AG20443 (cell line): ENCODE measurements around the gene ZBTB38.

Experiments
- DNase-seq: peaks from one replicate; pipeline ENCODE4 v3.0.0; 2012; ENCODE audit warnings: low spot score, mixed read lengths

ZBTB38 gene

DNA sequence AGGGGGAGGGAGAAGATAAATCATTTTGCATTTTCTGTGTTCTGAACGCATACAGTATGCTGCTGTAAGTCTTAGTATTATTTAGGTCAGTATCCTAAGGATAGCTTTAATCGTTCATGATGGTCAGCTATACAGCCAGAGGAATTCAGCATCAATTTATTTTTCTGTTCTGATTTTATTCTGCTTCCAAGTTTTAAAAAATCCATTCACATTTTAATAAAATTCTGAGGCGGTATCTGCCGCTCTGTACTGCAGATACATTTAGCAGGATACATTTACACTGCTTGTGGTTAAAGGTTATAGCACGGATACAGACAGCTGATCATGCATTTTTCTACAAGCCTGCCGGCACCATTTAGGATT is 17.8 kb downstream of the ZBTB38 start:
- no peak for DNase-seq

DNA sequence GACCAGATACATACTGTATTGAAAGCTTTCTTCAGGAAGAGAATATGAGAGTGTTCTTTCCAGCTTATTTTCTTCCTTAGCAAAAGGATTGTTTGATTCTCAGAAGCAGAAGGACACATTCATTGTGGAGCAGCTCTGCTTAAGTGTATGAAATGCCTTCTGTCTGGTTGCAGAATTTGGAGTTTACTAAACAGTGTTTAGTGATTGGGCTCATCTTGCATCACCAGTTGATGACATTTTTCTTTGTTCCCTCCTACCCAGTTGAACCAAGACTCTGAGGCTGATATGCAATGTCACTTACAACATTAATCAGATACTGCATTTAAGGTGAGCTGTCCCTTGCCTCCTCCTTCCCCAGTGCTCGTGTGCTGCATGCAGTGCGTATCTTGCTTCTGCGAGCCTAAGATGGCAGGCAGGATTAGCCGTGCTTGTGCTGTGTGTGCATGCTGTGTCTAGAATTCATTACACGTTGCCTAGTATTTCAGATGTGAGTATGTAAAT is 18.4 kb downstream of the ZBTB38 start:
- no peak for DNase-seq

DNA sequence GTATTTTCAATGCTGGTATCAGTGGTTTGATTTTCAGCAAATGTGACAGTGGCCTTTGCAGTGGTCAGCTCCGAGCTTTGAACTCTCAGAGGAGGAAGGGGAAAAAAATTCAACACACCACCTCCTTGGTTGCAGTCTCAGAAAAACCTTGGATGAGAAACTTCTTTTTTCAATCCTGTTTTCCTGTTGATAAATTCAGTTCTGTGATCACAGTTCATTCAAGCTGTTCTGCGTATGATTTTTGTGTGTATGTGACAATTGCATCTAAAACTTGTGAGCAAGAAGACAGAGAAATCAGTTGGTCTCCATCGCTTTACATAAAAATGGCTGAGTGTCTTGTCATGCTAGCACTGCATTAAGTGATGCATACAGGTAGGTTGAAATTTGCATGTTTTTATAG is 19.2 kb downstream of the ZBTB38 start:
- DNase-seq, result no peak

DNA sequence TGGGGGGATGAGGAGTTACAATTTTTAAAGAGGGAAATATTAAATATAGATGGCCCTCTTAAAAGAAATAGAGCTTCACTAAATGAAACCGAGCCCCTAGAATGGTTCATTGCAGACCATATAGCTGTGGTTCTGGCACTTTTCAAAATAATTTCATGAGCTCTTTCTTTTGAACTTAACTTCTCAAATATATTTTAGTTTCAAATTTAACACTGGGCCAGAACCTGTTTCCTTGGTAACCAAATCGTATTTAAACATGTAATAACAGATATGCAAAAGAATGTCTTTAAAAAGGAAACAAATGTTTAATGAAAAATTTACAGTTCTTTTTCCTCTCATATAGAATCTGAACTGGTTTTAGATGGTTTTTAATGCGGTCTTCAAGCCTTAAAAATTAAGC is 20.1 kb downstream of the ZBTB38 start:
- DNase-seq, result no peak

DNA sequence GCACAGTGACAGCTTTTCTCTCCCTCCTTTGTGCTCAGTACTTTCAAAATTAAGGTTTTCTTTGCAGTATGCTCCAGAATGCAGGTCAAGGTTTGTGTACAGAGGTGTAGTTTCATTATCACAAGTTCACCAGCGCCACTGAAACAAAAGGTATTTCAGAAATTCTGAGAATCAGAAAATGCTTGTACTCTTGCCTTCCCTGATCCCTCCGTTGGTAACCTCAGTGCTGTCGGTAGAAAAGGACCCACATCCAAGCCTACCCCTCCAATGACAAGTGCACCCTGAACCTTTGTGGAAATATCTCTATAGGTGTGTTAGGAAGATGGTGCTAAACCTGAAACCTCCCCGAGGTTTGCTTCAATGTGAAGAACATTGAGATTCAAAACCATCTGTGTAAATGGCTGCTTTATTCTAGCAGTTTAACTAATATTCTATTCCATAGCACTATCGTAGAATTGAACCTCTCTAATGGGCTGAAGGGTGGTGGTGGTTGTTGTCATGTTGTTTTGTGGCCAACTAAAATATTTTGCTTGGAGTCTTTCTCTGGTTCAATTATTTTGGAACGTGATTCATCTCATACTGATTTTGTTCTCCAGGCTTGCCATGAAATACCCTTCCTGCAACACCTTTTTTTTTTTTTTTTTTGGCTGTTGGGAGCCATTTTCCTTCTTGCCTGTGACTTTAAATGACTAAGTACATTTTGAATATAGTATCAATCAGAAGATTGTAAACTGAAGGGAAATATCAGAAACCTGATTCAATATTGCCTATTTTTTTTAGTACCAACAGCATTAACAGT is 20.7 kb downstream of the ZBTB38 start:
- DNase-seq, result no peak

DNA sequence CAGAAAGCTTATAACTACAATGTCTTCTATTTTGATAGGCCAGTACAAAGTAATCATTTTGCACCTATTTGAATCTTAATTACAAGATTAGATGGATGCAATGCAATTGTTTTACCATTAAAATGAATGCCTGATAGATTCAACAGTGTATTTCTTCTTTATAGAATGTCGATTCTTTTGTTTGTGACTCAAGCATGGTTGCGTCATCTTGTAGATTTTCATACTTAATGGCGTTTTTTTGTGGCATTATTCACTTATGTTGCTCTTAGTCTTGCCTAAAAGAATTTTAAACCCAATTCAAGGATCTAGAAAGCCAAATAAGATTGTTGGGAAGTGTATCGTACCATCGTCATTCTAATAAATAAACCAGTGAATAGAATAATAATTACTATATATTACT is 21.4 kb downstream of the ZBTB38 start:
- DNase-seq, result no peak

DNA sequence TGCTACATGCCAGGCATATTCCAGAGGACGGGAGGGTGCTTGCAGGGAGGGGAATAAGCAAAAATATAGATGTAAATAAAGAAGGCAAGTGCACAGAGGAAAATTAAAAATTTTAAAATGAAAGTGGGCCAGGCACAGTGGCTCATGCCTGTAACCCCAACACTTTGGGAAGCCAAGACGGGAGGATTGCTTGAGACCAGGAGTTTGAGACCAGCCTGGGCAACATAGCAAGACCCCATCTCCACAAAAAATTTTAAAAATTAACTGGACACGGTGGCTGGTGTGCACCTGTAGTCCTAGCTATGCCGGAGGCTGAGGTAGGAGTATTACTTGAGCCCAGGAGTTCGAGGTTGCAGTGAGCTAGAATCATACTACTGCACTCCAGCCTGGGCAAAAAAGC is 22.4 kb downstream of the ZBTB38 start:
- no peak for DNase-seq

DNA sequence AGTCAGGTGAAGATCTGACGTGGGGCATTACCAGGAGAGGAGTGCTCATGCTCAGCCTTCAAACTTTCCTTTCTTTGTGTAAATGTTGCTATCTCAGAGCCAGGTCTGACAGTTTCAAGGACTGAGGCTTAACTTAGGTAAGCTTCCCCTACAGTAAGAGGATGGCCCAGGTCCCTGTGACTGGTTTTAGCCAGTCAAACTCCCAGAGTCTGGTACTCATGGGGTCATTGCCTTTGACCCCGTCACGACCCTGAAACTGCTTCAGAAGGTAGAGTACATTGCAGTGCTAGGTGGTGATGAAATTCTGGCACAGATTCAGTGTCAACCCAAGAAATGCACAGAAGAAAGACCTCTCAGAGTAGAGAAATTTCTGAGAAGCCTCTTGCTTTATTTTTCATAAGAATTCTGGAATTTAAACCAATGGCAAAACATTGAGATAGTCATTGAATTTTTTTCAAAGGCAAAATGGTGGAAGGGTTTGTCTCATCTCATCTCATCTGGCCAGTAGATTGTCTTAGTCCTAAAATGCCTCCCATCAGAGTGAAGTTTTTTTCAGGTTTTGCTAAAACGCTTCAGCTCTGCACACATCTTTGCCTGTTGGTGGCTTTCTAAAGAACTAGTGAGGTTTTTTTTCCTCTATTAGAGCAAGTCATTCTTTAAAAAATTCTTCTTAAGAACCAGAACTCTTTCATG is 23.1 kb downstream of the ZBTB38 start:
- no peak for DNase-seq

DNA sequence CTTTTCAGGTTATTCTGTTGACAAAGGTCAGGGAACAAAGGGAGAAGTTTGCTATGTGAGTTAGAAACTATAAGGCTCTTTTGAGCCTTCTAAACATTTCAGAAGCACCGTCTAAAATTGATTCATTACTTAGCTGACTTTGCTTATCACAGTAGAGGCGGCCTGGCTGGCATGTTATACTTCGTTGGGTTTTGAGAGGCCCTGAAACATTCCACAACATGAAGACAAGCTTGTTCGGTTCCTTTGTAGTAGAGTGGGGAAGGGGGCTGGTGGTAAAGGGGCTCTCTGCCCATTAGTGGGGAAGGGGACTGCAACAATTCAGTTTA is 23.6 kb downstream of the ZBTB38 start:
- DNase-seq, result no peak

DNA sequence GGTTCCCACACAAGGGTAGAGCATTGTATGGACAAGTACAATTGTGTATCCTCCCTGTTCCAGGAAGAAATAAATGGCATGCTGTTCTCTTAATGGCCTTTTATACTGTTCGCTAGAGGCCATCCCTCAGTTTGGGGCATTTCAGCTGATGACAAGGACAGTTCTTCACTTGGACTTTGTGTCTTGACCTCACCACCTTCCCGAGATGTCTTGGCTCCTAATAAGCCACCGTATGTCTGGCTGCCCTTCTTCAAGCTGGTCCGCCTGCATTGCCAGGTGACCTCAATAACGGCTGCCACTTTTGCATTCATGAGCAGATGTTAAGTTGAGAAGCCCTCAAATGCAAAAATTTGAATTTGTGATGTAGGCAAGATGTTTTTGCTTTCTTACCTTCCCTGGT is 24.1 kb downstream of the ZBTB38 start:
- DNase-seq, result no peak

DNA sequence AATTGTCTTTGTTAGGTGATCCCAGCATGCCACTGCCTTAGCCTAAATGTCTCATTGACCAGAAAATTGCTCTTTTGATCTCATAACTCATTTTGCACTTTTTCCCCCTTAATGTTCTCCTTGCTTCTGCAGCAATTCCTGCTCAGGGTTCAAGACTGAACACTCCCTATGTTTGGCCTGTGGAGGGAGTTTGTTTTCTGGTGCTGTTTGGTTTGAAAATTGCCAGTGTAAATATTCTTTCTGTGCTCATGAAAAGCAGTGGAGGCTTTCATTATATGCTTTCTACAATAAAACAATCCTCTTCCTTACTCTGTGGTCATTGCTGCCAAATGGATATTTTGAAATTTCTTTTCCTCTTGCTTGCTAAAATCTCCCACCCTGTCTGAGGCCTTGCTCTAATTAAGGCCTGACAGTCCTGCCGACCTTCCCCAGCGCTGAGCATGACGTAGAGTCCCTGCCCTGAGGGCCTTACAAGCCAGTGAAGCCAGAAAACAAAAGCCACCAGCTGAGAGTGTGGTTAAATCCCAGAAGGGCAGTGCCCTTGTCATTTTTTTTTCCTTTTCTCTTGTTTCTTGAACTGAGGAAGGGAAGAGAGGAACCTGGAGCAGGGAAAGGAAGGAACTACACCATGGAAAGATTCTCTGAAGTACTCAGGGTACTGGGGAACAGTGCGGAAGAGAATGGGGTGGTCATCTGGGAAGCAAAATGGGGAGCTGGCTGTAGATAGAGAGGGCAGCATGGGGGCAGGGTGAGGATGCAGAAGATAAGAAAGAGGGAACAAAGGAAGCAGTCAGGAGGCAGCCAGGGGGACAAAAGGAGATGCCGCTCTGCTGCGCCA is 24.8 kb downstream of the ZBTB38 start:
- DNase-seq, result peak; percentile 58

DNA sequence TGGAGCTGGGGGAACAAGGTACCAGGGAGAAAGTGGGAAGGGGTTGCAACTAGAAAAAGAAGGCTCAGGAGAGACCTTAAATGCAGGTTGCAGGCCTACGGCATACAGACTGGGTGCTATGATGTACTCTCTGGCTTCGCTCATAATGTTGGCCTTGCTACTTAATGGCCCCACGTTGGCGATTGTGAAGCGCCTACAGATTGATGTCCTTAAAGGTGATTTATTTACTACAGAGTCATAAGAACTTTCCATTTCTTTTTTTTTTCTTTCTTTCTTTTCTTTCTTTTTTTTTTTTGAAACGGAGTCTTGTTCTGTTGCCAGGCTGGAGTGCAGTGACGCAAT is 25.4 kb downstream of the ZBTB38 start:
- no peak for DNase-seq

DNA sequence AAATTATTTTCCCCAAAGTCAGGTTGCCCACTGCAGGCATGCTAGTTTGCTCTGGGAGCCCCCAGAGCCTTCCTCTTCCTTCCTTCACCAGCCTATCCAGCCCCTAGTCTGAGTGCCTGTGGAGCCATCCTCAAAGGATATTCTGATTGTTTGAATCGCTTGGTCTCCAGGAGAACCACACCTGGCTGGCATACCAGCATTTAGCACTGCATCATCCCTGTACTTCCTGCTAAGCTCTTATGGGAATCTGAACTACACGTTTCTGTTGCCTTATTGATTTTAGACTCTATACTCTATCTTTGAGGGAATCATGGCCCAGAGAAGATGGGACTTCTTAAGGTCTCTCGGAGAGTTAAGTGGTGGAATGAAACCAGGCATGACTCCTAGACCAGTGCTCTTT is 26.3 kb downstream of the ZBTB38 start:
- no peak for DNase-seq

DNA sequence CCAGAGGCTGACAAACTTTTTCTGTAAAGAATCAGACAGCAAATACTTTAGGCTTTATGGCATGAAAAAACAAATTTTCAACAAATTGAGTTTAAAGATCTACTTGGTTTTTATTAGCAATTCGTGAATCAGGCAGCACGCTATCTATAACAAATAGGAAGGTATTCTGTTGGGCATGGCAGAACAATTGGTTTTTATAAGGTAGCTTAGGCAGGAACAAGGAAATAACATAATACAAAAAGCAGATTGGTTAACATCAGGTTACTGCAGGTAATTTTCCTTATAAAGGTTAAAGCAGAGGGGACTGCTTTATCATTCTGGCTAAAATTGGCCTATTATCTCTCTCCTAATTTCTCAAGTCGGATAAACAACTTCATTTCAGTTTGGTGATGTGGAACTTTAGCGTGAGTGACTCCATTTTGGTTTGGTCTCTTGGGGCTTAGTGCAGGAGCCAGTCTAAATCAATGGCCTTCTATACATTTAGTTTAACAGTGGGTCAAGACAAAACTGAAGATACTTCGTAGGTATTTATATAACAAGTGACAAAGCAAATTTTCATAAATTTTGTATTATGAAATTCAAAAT is 26.8 kb downstream of the ZBTB38 start:
- no peak for DNase-seq

DNA sequence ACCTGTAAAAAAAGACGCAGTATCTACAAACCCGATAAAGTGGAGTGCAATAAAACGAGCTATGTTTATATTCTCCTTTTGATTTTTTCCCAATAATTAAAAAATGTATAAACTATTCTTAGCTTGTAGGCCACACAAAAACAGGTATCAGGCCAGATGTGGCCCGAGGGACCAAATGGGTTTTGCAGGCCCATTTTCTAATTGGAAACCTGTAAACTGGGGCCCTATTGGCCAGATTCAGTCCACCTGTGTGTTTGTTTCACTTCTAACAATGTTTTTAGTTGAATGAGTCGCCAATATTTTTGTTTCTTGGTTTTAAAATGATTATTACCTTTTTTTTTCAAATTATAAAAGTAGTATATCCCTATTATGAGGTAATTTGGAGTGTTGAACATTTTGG is 29.7 kb downstream of the ZBTB38 start:
- DNase-seq, result no peak

DNA sequence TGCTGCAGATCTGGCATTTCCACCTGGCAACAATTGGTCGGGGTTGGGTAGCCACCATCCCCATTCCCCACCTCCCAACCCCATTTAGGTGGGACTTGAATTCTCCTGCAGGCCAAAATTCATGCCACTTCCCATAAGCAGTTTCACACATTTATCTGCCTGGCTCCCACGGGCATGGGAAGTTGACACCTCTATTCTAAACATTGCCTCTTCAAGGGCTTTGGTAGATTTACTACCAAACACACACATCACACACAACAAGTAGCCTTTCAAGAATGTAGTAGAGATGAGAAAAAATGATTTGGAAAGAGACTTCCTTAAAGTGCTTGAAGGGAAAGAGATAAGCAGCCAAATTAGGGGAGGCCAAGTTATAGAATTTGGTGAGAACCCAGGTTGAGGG is 30.9 kb downstream of the ZBTB38 start:
- DNase-seq, result no peak

DNA sequence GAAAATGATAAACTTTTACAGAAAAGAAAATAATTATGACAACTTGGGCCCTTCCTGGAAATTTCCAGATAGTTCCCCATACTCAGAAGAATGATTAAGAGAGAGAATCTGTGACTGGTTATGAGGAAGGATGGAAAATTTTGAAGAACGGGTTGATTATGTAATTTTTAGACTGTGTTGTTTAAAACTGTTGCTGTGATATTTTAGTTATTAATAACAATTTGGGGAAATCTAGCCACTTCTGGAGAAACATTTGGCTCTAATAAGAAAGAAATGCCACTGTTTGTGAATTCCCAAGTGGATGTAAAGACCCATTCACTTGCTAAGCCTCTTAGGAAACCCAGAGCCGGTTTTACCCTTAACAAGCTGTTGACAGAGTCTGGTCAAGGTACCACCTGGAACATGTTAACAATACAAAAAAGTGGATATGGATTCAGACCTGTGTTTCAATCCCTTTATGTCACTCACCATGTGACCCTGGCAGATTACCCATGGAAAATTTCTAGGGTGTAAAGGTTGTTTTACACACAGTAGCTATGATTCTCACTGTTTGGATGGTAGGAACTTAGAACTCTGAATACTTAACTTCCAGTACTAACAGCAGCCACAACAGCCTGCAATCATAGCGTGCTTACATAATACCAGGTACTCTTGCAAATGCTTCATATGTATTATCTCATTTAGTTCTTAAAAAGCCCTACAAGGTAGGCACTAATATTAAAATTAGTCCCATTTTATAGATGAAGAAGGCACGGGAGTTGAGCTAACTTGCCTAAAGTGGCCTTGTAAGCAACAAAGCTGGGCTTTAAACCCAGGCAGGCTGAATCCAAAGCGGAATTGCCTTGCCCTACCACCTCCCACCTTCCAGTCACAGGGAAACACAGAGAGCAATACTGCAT is 32.0 kb downstream of the ZBTB38 start:
- DNase-seq, result peak; percentile 31

DNA sequence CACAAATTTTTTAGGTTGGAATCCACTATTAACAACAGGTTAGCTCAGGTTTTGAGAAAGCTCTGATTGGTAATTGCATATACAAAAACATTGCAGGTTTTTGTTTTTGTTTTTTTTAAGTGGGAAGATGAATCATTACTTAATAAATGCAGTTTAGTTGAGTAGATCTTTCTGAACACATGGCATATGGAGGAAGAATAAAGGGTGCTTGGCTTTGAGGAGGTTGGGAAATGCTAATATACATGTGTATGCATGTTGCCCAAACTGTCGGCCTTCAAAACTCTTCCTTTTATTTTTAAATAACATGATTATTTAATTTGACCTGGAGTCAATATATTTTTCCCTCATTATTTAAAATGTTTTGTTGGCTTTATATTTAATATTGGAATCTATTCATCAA is 32.8 kb downstream of the ZBTB38 start:
- DNase-seq, result no peak

DNA sequence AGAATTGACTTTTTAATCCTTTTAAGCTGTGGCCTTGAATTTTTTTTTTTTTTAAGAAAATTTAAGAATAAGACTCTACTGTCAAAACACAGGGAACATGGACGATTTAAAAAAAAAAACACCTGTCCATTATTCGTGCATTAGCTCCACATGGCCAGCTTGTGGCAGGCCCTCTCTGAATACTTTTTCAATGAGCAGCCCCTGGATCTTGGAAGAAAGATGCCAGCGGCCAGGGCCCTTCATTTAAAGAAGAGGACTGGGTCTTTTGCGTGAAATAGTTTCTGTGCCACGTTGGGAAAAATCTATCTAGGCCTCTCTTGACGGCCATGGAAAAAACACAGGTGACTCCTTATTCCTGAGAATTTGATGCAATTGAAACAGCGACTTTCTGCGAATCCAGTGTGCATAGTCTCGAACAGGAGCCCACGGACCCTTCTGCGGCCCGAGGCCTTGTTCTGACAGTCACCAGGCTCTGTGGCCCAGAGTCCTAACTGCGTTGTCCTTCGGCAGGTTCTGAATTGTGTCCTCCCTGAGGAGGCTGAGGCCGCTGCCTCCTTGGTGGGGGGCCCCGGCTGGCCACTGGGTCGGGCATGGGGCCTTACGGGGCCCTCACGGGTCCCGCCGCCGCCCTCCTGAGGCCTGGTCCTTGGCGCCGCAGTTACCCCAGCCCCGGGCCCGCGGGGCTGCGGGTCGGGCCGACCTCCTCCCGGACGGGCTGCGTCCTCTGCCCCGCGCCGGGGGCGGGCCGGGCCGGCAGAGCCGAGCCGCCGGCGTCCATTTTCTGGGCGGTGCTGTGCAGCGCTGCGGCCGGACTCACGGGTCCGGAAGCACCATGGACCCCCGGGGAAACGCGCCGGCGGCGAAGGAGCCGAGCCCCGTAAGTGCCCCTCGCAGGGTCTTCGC is 33.5 kb downstream of the ZBTB38 start:
- DNase-seq, result peak; percentile 73

DNA sequence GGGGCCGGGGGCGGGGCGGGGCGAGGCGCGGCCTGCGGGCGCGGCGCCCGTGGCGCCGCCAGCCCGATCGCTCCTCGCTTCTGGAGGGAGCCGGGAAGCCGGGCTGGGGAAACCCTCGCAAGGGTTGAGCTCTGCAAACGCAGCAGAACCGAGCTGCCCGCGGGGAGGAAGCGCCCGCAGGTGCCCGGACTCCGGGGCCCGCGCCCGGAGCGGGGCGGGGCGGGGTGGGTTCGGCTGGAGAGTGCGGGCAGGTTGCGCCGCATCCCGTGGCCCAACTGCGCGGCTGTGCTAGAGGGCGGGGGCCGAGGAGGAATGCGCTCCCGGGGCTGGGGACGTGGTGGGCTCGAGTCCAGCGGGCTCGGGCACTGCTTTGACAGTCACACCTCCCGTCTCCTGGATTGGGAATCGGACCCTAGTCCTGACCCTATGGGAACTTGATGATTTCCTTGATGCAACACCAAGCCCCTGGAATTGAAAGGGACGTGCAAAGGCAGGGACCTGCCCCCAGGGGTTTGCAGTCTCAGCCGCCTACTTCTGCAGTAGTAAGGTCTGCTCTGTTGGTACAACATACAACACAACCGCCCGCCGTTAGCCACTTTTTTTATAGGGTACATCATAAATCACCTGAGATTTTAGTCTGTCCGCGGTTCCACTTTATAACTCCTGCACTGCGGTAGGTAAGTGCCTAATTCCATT is 34.3 kb downstream of the ZBTB38 start:
- peak; percentile 82 for DNase-seq
